D341Med (cell line): Measurements from ENCODE around the gene PAIP2B.

Source experiments
- DNase-seq: peaks from one replicate; pipeline ENCODE4 v3.0.0; 2012; ENCODE audit warnings: low spot score

Gene PAIP2B

GRCh38 chr2:71153585-71154224 is 73.2 kb downstream of the PAIP2B start:
- no peak for DNase-seq

GRCh38 chr2:71151620-71152019 is 75.3 kb downstream of the PAIP2B start:
- no peak for DNase-seq

- no peak for DNase-seq
These were observed 76.7 kb downstream of the PAIP2B start for GRCh38 chr2:71150082-71150816.

- DNase-seq: no peak
These were observed 78.3 kb downstream of the PAIP2B start for GRCh38 chr2:71148506-71149063.

- no peak for DNase-seq
These were observed 83.1 kb downstream of the PAIP2B start for GRCh38 chr2:71143782-71144181.

GRCh38 chr2:71136174-71136573 is 90.7 kb downstream of the PAIP2B start:
- DNase-seq: no peak

- no peak for DNase-seq
These were observed 93.3 kb downstream of the PAIP2B start for GRCh38 chr2:71133603-71134002.
